ENCODE results near the gene TVP23B.

The TVP23B gene

GRCh38 chr17:18855831-18856569, 75.0 kb downstream of the TVP23B start:
- TF ChIP-seq GATA1 (IDR thresholded peaks at IDR 0.05; ENCODE audit: low read depth, low read length), result no peak
- TF ChIP-seq POLR2A (IDR thresholded peaks at IDR 0.05; ENCODE audit: low read length), result peak; percentile 97

More at GRCh38 chr17:18855831-18856569, 75.0 kb downstream of the TVP23B start:
- DNase-seq, result peak; percentile 95

Data from erythroblast (primary cell).